Type B pancreatic cell (in vitro differentiated cells): ENCODE data around the gene TMEM150C. TPM values are rescaled to one million over a fixed set of nuclear protein-coding genes. Genes with fewer than 3 reads are reported as not detected.

Experiments used
- DNase-seq: peaks from one replicate; pipeline ENCODE4 v3.0.0; 2021; ENCODE audit warnings: mixed read lengths; ENCODE audit not compliant: unreplicated experiment; ENCODE audit errors: extremely low spot score
- H3K27ac Mint-ChIP-seq: 2 replicates; pipeline ENCODE4 v1.8.0; 2021; ENCODE audit warnings: mild to moderate bottlenecking, mixed read lengths
- H3K27me3 Mint-ChIP-seq: 2 replicates; pipeline ENCODE4 v1.8.0; 2021; ENCODE audit warnings: mixed read lengths
- H3K36me3 Mint-ChIP-seq: 2 replicates; pipeline ENCODE4 v1.8.0; 2021; ENCODE audit warnings: mixed read lengths
- H3K4me1 Mint-ChIP-seq: one replicate; pipeline ENCODE4 v1.8.0; 2021; ENCODE audit warnings: mixed read lengths; ENCODE audit not compliant: unreplicated experiment
- H3K4me3 Mint-ChIP-seq: 2 replicates; pipeline ENCODE4 v1.8.0; 2021; ENCODE audit warnings: mild to moderate bottlenecking, mixed read lengths
- H3K9me3 Mint-ChIP-seq: 2 replicates; pipeline ENCODE4 v1.8.0; 2021; ENCODE audit warnings: mixed read lengths
- total RNA-seq: library from RNA; stranded (reverse); gene quantifications from 2 replicates; pipeline ENCODE4 v1.2.1, GENCODE V29; 2021; ENCODE audit warnings: low replicate concordance
- TF ChIP-seq, protein P1 (sequence below): fragments of 200-600 bp; sonication (generic); conservative IDR thresholded peaks from 2 replicates; pipeline ENCODE4 v1.5.0; 2021; ENCODE audit warnings: antibody characterized with exemption, mild to moderate bottlenecking

The TMEM150C gene
- total RNA-seq, 1 donor from 2014 or later, result 5.7 TPM

DNA sequence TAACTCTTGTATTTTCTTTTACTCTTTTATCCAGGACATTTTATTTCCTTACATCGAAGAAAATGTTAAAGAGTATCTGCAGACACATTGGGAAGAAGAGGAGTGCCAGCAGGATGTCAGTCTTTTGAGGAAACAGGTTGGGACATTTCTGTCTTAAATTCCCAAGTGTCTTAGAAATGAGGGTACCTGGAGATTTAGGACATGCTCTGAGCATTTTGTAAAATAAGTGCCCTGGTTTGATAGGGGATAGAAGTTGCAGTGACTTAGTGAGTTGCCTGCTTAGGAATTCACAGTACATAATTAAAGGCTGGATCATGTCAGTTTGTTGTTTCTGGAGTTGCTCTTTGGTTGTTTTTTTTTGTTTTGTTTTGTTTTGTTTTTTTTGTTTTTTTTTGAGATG lies 113.9 kb downstream of the TMEM150C start:
- H3K27me3 Mint-ChIP-seq, result no peaks in the 10 kb centered on the region
- TF ChIP-seq, protein P1, sequence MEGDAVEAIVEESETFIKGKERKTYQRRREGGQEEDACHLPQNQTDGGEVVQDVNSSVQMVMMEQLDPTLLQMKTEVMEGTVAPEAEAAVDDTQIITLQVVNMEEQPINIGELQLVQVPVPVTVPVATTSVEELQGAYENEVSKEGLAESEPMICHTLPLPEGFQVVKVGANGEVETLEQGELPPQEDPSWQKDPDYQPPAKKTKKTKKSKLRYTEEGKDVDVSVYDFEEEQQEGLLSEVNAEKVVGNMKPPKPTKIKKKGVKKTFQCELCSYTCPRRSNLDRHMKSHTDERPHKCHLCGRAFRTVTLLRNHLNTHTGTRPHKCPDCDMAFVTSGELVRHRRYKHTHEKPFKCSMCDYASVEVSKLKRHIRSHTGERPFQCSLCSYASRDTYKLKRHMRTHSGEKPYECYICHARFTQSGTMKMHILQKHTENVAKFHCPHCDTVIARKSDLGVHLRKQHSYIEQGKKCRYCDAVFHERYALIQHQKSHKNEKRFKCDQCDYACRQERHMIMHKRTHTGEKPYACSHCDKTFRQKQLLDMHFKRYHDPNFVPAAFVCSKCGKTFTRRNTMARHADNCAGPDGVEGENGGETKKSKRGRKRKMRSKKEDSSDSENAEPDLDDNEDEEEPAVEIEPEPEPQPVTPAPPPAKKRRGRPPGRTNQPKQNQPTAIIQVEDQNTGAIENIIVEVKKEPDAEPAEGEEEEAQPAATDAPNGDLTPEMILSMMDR, result no peak
- no peak overlapping the region for H3K4me3 Mint-ChIP-seq
- no peak overlapping the region for H3K27ac Mint-ChIP-seq
- H3K36me3 Mint-ChIP-seq, result peaks cover 29% of the 10 kb centered on the region
- H3K9me3 Mint-ChIP-seq, result no peaks in the 10 kb centered on the region
- DNase-seq, result no peak
- H3K4me1 Mint-ChIP-seq, result peaks cover 6% of the 10 kb centered on the region

GRCh38 chr4:82439088-82439487 lies 122.7 kb downstream of the TMEM150C start:
- no peak overlapping the region for H3K4me3 Mint-ChIP-seq
- peaks cover 35% of the 10 kb centered on the region for H3K36me3 Mint-ChIP-seq
- no peak for DNase-seq
- H3K9me3 Mint-ChIP-seq, result peaks cover 6% of the 10 kb centered on the region
- H3K27me3 Mint-ChIP-seq, result no peaks in the 10 kb centered on the region
- no peak overlapping the region for H3K27ac Mint-ChIP-seq
- peaks cover 24% of the 10 kb centered on the region for H3K4me1 Mint-ChIP-seq
- TF ChIP-seq, protein P1, result no peak

- peak overlapping the region; percentile 83 for H3K27ac Mint-ChIP-seq
- TF ChIP-seq, protein P1, result no peak
- no peak for DNase-seq
- H3K27me3 Mint-ChIP-seq, result no peaks in the 10 kb centered on the region
- peaks cover 6% of the 10 kb centered on the region for H3K9me3 Mint-ChIP-seq
- H3K4me1 Mint-ChIP-seq, result peaks cover 34% of the 10 kb centered on the region
- H3K36me3 Mint-ChIP-seq, result peaks cover 40% of the 10 kb centered on the region
- peak overlapping the region; percentile 63 for H3K4me3 Mint-ChIP-seq
Measured at GRCh38 chr4:82437285-82438005, 124.3 kb downstream of the TMEM150C start.

DNA sequence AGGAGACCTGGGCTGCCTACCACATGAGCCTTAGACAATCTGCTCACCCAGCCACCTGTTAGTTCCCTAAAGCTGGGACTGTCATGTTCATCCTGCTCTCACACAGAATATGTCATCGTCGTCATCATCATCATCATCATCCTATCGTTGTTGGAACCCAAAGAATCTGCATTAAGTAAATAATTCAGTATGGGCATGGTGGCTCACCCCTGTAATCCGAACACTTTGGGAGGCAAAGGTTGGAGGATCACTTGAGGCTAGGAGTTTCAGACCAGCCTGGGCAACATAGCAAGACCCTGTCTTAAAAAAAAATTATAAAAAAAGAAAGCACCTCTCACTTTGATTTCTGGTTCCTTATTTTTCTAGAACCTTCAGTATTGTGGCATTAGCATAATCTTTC lies 125.0 kb downstream of the TMEM150C start:
- Mint-ChIP-seq H3K4me3 (no peak overlapping the region), H3K36me3 (peaks cover 37% of the 10 kb centered on the region), H3K27ac (peak overlapping the region; percentile 83), H3K9me3 (peaks cover 6% of the 10 kb centered on the region), H3K4me1 (peaks cover 40% of the 10 kb centered on the region), H3K27me3 (no peaks in the 10 kb centered on the region)
- no peak for DNase-seq
- TF ChIP-seq, protein P1, result no peak

DNA sequence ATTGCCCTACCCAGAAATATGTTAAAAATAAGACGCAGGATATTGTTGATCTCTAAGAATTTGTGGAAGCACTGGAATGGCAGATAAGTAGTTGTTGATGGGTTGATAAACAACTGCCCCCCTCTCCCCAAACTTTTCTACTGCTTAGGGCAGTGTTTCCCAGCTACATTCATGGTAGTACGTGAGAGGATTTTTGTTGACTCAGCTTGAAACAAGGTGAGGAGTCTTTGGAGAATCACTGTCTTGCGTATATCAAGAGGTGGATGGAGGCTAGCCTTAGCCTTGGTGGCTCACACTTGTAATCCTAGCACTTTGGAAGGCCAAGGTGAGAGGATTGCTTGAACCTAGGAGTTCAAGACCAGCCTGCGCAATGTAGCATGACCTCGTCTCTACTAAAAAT lies 125.7 kb downstream of the TMEM150C start:
- H3K4me1 Mint-ChIP-seq, result peaks cover 40% of the 10 kb centered on the region

More for the DNA sequence above, 125.7 kb downstream of the TMEM150C start:
- Mint-ChIP-seq H3K9me3 (peaks cover 6% of the 10 kb centered on the region), H3K36me3 (peaks cover 36% of the 10 kb centered on the region), H3K27me3 (no peaks in the 10 kb centered on the region), H3K27ac (no peak overlapping the region), H3K4me3 (no peak overlapping the region)
- TF ChIP-seq, protein P1, result no peak
- no peak for DNase-seq
